NCI-H1092 treated with DMSO at 0.1 percent for 48 hours (cell line): ENCODE results near the gene OPN4.

ENCODE experiments used
- DNase-seq: peaks from one replicate; lab custom pipeline; 2025; lab: John Stamatoyannopoulos, UW

Gene OPN4

GRCh38 chr10:86699991-86700840 is 45.9 kb downstream of the OPN4 start:
- DNase-seq: no peak

DNA sequence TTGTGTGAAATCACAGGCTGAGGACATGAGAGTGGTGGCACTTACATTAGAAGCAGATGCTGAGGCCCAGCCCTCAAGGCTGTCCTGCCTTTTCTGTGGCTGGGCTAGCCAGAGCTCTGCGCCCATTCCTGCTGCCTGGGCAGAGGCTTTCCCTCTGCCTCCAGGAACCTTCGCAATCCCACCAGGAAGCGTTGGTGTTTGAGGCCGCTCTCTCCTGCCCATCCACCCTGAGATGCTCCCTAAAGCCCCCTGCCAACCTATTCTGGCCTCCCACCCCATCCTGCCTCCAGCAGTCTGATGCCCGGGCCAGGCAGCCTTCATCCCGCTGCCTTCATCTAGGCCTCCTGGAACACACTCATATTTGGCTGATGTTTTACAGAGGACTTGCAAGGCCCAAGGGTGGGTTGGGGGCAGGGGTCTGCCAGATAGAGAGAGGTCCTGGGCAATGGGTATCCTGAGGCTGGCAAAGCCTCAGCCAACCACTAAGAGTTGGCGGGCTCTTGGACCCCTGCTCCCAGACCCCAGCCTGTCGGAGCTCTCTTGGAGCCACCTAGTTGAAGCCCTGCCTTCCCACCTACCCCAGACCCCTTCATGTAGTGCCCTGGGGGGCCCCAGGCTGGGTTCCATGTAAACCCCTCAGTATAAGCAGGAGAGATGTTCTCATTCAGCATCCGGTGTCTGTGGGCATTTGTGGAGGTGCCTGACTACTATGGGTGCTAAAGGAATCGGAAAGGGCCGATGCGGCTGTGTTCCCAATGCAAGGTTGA is 46.7 kb downstream of the OPN4 start:
- no peak for DNase-seq

- no peak for DNase-seq
Measured at GRCh38 chr10:86703176-86703575, 48.8 kb downstream of the OPN4 start.

DNA sequence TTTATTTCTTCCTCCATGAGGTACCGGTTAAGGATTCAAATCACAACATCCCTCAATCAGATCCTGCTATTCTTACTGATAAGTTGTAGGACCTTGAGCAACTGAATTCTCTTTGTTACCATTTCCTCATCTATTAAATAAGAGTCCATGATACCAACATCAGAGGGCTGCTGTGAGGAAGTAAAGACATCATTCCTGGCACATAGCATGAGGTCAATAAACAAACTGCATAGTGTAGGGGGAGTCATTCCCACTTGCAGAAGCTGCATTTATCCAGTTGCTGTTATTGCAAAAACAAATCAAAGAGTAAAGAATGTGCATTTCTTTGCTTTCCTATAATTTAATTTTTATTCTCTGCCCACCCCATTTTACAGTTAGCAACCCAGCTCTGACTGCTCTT is 50.8 kb downstream of the OPN4 start:
- no peak for DNase-seq

GRCh38 chr10:86705905-86706304 is 51.6 kb downstream of the OPN4 start:
- no peak for DNase-seq

GRCh38 chr10:86706401-86706841 is 52.1 kb downstream of the OPN4 start:
- no peak for DNase-seq

GRCh38 chr10:86706977-86707376 is 52.6 kb downstream of the OPN4 start:
- DNase-seq: no peak

DNA sequence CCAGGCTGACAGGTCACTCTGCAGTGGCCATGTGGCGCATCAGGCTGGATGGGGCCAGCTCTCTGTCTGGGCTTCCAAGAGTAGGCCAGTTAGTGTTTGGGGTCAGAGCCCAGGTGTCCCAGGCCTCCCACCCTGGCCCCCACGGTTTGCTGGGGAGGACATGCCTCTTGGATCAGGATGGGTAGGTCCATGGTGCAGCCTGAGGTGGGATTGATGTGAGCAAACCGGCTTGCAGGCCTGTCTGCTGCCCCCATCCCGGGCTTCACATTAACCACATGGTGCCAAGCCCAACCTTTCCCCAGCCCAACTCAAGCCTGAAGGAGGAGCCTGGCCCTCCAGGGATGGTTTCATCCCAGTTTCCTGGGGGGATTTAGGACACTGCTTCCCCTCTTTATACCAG is 53.2 kb downstream of the OPN4 start:
- no peak for DNase-seq

GRCh38 chr10:86708068-86708782 is 53.9 kb downstream of the OPN4 start:
- DNase-seq: no peak

- DNase-seq: no peak
Measured at GRCh38 chr10:86708783-86709380, 54.5 kb downstream of the OPN4 start.

GRCh38 chr10:86709396-86710185 is 55.2 kb downstream of the OPN4 start:
- no peak for DNase-seq

DNA sequence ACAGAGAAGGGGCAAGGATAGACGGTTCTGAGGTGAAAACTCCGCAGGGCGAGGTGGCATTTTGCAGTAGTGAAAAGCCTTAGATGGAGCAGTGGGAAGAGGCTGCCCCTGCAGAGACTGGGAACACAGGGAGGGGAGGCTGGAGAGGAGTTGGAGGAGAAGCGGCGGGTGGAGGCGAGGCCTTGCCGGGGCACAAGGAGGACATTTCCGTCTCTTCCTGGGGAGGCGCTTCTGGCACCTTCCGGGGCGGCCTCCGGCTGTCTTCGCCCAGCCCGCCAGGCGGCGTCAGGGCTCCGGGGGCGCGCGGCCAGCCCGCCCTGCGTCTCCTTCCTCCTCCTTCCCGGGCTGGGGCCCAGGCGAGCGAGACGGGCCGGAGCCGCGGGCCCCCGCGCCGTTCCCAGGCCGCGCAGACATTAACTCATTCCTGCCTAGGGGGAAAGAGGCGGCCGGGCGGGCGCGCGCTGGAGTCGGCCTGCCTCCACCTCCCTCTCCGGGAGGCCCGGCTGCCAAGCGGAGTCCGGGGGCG is 56.7 kb downstream of the OPN4 start:
- peak; percentile 70 for DNase-seq

DNA sequence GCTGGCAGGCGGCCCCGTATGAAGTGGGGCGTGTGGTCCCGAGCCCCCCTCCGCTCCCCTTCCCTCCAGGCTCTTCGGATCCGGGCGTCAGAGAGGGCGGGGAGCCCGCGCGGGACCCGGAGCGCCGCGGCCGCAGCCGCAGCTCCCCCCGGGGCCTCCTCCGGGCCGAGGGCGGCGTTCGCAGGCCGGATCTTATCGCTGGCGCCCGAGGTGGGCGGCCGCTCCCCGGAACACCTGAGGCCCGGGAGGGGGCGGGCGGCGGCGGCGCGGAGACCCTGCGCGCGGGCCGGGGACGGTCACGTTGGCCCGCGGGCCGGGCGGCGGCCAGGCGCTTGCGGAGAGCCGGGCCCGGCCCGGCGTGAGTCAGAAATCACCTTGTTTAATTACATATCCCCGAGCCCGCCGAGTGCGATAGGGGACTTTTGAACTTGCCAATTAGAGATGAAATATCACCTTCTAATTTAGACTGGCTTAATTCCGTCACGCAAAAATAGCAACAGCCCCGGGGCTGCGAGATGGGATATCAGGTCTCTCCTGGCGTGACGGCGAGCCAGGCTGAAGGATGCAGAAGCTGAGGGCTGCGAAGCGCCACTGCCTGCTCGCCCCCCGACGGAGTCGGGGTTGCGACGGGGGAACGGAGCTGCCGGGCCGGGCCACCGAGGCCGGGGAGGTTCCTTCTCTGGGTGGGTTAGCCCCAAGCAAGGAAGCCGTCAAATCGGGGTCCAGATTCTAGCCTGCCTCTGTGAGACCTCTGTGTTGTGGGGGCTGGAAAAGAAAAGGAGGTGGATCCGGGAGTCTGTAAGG is 57.4 kb downstream of the OPN4 start:
- DNase-seq: peak; percentile 29

GRCh38 chr10:86712317-86712707 is 58.0 kb downstream of the OPN4 start:
- peak; percentile 24 for DNase-seq

DNA sequence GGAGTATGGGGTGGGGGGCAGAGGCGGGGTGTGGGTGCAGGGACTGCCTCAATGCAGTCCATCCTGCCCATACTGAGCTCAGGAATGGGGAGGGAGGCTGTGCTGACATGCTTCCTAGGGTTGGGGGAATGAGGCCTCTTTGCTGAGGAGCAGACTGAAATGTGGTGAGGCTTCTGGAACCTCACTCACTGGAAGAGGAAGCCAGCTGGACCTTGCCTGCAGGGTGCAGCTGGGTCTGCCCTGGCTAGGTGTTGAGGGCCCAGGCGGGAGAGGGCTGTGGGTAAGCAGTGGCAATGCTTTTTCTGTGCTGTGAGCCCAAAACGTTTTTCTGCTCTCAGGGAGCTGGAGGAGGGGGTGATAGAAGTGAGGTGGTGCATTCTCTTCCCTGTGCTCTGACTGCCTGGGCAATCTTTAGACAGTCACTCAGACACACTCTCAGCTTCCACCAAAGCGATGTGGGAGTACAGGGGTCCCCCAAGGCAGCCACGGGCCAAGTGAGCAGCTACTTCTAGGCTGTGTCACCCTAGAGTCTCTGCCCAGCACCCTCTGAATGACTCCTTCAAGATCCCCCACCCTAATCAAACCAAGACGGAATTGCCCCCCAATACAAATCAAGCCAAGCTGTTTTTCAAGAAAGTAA is 60.9 kb downstream of the OPN4 start:
- DNase-seq: no peak

- DNase-seq: no peak
Measured at GRCh38 chr10:86715836-86716235, 61.5 kb downstream of the OPN4 start.
